Neutrophil (primary cell): ENCODE data around the gene CEP83.

Source experiments
- H3K27ac ChIP-seq: fragments of 200-600 bp; sonication (generic); 2 replicates; pipeline ENCODE4 v1.5.1; 2016; ENCODE audit warnings: mild to moderate bottlenecking, moderate library complexity
- H3K27me3 ChIP-seq: fragments of 200-600 bp; sonication (generic); 2 replicates; pipeline ENCODE4 v1.6.0; 2016; ENCODE audit warnings: mild to moderate bottlenecking
- H3K36me3 ChIP-seq: fragments of 200-600 bp; sonication (generic); 2 replicates; pipeline ENCODE4 v1.5.1; 2017
- H3K4me1 ChIP-seq, 2 experiments: fragments of 200-600 bp in 1 of 2; sonication (generic) in 1 of 2; 1 replicate in 1 of 2; 2 replicates in 1 of 2; pipeline versions ENCODE4 v1.5.1 to v1.6.1; 2013 to 2016; ENCODE audit warnings: low read depth in 1 of 2, low read length in 1 of 2, mild to moderate bottlenecking in 1 of 2, moderate library complexity in 1 of 2; ENCODE audit not compliant: control insufficient read depth in 1 of 2, insufficient read depth in 1 of 2
- H3K4me3 ChIP-seq, 2 experiments: fragments of 200-600 bp in 1 of 2; sonication (generic) in 1 of 2; 1 replicate in 1 of 2; 2 replicates in 1 of 2; pipeline ENCODE4 v1.5.1; 2013 to 2016; ENCODE audit warnings: low read depth in 1 of 2, low read length in 1 of 2, mild to moderate bottlenecking in 1 of 2, moderate library complexity in 1 of 2
- H3K9me3 ChIP-seq: fragments of 200-600 bp; sonication (generic); 2 replicates; pipeline ENCODE4 v1.5.1; 2016
- TF ChIP-seq, protein P1 (sequence below): fragments of 200-600 bp; sonication (generic); IDR thresholded peaks from 2 replicates; pipeline ENCODE4 v1.5.1; 2016; ENCODE audit warnings: antibody characterized with exemption

The CEP83 gene

DNA sequence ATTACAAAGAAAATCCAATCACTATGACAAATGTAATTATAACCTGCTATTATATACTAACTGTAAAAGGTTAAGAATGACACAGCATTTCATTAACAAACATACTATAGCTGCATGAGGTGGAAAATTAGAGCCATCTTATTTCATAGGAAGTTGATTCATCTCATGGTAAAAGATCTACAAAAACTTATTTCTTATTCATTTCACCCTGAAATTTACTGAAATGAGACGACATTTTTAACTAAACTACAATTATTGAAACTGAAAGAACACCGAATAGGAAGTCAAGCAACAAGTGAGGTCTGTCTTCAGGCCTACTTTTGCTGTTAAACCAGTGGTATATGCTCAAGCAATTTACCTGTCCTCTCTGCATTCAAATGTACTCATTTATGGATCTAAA lies 87.2 kb downstream of the CEP83 start:
- no peaks in the 10 kb centered on the region for H3K4me1 ChIP-seq
- no peaks in the 10 kb centered on the region for H3K36me3 ChIP-seq
- H3K9me3 ChIP-seq = no peaks in the 10 kb centered on the region
- no peak overlapping the region for H3K27ac ChIP-seq
- TF ChIP-seq, protein P1, sequence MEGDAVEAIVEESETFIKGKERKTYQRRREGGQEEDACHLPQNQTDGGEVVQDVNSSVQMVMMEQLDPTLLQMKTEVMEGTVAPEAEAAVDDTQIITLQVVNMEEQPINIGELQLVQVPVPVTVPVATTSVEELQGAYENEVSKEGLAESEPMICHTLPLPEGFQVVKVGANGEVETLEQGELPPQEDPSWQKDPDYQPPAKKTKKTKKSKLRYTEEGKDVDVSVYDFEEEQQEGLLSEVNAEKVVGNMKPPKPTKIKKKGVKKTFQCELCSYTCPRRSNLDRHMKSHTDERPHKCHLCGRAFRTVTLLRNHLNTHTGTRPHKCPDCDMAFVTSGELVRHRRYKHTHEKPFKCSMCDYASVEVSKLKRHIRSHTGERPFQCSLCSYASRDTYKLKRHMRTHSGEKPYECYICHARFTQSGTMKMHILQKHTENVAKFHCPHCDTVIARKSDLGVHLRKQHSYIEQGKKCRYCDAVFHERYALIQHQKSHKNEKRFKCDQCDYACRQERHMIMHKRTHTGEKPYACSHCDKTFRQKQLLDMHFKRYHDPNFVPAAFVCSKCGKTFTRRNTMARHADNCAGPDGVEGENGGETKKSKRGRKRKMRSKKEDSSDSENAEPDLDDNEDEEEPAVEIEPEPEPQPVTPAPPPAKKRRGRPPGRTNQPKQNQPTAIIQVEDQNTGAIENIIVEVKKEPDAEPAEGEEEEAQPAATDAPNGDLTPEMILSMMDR = no peak
- no peaks in the 10 kb centered on the region for H3K27me3 ChIP-seq
- H3K4me3 ChIP-seq = no peak overlapping the region

DNA sequence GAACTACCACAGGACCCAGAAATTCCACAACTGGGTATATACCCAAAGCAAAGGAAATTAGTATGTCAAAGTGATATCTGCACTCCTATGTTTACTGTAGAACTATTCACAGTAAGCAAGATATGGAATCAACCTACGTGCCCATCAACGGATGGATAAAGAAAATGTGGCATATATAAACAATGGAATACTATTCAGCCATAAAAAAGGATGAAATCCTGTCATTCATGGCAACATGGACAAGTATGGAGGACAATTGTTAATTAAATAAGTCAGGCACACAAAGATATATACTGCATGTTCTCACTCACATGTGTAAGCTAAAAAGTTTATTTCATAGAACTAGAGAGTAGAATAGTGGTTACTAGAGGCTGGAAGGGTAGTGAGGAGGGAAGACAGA lies 97.0 kb downstream of the CEP83 start:
- H3K36me3 ChIP-seq = no peaks in the 10 kb centered on the region
- TF ChIP-seq, protein P1 = no peak
- no peaks in the 10 kb centered on the region for H3K27me3 ChIP-seq
- no peaks in the 10 kb centered on the region for H3K4me1 ChIP-seq
- H3K9me3 ChIP-seq = no peaks in the 10 kb centered on the region
- no peak overlapping the region for H3K27ac ChIP-seq
- no peak overlapping the region for H3K4me3 ChIP-seq

DNA sequence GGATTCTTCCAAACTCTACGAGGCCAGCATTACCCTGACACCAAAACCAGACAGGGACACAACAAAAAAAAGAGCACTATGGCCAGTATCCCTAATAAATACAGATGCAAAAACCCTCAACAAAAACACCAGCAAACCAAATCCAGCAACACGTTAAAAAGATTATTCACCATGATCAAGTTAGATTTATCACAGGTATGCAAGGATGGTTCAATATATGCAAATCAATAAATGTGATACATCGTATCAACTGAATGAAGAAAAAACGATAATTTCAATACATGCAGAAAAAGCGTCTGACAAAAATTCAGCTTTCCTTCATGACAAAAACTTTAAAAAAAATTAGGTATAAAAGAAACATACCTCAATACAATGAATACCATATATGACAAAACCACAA lies 99.9 kb downstream of the CEP83 start:
- no peaks in the 10 kb centered on the region for H3K4me1 ChIP-seq
- H3K36me3 ChIP-seq = no peaks in the 10 kb centered on the region
- no peak overlapping the region for H3K4me3 ChIP-seq
- H3K9me3 ChIP-seq = no peaks in the 10 kb centered on the region
- H3K27ac ChIP-seq = no peak overlapping the region
- H3K27me3 ChIP-seq = no peaks in the 10 kb centered on the region
- TF ChIP-seq, protein P1 = no peak

DNA sequence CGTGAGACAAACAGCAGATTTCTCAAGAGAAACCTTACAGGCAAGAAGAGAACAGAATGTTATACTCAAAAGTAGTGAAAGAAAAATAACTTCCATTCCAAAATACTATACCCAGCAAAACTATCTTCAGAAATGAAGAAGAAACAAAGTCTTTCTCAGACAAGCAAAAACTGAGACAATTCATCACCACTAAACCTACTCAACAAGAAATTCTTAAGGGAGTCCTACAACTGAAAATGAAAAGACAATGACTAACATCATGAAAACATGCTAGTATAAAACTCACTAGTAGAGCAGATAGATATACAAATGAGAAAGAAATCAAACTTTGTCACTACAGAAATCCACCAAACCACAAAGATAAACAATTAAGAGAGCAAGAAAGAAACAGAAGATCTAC lies 106.5 kb downstream of the CEP83 start:
- Histone ChIP-seq H3K4me1 (no peaks in the 10 kb centered on the region), H3K27me3 (no peaks in the 10 kb centered on the region), H3K27ac (no peak overlapping the region), H3K4me3 (no peak overlapping the region), H3K36me3 (no peaks in the 10 kb centered on the region), H3K9me3 (peaks cover 5% of the 10 kb centered on the region)
- TF ChIP-seq, protein P1 = no peak

DNA sequence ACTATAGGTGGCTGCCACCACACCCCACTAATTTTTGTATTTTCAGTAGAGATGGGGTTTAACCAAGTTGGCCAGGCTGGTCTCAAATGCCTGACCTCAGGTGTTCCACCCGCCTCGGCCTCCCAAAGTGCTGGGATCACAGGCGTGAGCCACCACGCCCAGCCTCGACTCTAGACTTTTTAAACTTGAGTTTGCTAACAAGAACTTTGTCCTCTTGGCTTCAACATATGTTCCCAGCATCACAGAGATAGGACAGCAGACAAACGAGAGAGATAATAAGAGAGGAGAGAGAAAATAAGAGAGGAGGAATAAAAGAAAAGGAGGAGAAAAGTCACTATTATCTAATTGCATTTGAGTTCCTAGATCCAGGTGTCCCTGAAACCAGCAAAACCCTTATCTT lies 119.1 kb downstream of the CEP83 start:
- Histone ChIP-seq H3K9me3 (no peaks in the 10 kb centered on the region), H3K4me3 (no peak overlapping the region), H3K4me1 (no peaks in the 10 kb centered on the region), H3K36me3 (no peaks in the 10 kb centered on the region), H3K27ac (no peak overlapping the region), H3K27me3 (no peaks in the 10 kb centered on the region)
- TF ChIP-seq, protein P1 = no peak
